Stimulated activated CD8-positive, alpha-beta memory T cell treated with anti-CD3 and anti-CD28 coated beads, Interleukin-7, amount 100 ng/mL, for 24 hours (primary cell): Measurements from ENCODE around the gene TMEM156.
"Not testable (repeated sequence)": the region's sequence is repeated elsewhere in the genome, so short reads cannot be mapped to it uniquely, and the experiment has no call there.

Experiments used
- DNase-seq: peaks from one replicate; pipeline ENCODE4 v3.0.0-alpha.2; 2020; ENCODE audit warnings: low read depth

TMEM156 gene

GRCh38 chr4:39043058-39043860, 11.1 kb upstream of the TMEM156 start:
- no peak for DNase-seq

- no peak for DNase-seq
Observed at GRCh38 chr4:39042366-39042765, 10.2 kb upstream of the TMEM156 start.

DNA sequence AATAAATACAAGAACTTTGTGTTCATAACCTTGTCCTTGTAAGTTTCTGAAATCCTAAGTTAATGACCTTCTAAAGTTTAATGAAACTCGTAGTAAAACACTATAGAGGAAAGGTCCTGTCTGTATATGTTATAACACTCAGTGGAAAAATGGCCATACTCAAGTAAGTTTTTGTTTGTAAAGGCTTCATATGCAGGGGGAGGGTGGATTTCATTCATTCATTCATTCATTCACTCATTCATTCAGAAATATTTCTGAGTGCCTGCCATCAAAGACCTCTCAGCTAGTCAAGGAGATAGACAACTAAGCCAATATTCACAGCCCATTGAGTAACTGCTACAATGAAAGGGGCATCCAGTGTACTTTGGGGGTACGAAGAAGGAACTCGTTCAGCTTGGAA, 6.9 kb upstream of the TMEM156 start:
- DNase-seq, result no peak

- no peak for DNase-seq
Observed at GRCh38 chr4:39037941-39038340, 5.7 kb upstream of the TMEM156 start.

- no peak for DNase-seq
Observed at GRCh38 chr4:39037491-39037825, 5.2 kb upstream of the TMEM156 start.

DNA sequence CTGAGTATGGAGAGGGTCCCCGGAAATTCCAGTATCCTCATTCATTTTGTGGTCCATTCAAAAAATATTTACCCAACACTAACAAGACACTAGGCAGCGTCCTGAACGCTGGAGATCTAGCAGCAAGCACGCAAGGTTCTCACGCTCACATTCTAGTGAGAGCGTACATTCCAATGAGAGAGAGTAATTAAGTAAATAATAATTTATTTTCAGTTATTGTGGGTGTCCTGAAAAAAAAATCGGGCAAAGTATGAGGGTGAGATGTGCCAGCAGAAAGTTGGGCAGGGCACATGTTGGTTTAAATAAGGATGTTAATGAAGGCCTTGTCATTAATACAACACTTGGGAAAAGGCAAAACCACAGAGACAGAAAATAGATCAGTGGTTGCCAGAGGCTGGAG, 4.0 kb upstream of the TMEM156 start:
- DNase-seq, result no peak

DNA sequence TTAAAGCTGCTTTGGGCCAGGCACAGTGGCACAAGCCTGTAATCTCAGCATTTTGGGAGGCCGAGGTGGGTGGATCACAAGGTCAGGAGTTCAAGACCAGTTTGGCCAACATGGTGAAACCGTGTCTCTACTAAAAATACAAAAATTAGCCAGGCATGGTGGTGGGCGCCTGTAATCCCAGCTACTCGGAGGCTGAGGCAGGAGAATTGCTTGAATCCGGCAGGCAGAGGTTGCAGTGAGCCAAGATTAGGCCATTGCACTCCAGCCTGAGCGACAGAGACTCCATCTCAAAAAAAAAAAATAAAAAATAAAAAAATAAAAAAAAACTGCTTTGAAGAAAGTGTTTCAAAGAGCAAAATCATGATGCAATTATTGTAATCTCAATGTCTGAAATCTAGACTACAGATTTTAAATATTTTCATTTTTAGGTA, 604 bp downstream of the TMEM156 start:
- not testable (repeated sequence) for DNase-seq

- DNase-seq, result no peak
Observed at GRCh38 chr4:39030725-39031124, 1.5 kb downstream of the TMEM156 start.

GRCh38 chr4:39029752-39030694, 2.2 kb downstream of the TMEM156 start:
- no peak for DNase-seq

DNA sequence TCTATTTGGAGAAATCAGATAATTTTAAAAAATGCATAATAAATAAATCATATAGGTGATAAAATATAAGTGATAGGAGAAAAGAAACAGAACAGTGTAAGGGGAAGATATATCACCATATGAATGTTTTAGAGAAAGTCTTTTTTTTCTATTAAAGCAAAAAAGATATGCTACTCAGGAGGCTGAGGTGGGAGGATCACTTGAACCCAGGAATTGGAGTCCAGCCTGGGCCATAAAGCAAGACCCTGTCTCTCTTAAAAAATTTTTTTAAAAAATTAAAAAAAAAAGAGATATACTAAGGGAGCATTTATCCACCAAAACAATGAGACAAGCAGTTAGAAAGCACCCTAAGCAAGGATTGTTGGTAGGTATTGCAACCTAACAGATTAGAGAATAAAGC, 6.1 kb downstream of the TMEM156 start:
- no peak for DNase-seq

GRCh38 chr4:39025552-39026085, 6.6 kb downstream of the TMEM156 start:
- DNase-seq, result no peak

GRCh38 chr4:39024311-39024865, 7.8 kb downstream of the TMEM156 start:
- DNase-seq, result no peak

GRCh38 chr4:39023059-39023458, 9.2 kb downstream of the TMEM156 start:
- no peak for DNase-seq

DNA sequence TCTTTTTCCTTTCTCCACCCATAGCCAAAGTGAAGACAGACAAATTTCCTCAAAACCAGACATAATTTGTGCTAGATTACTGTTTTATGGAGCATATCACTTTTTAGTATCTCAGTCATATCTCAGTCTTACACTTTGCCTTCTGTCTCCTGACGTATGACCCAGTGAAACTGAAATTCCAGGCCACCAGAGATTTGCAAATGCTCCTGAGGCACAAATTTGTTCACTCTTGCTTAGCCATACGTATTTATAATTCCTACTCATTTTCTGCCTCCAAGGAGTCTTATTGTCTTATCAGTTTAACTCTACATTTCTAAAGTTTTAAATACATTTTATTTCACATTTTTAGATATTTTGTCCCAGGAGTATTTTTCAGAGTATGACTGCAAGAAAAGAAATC, 10.0 kb downstream of the TMEM156 start:
- DNase-seq, result no peak

DNA sequence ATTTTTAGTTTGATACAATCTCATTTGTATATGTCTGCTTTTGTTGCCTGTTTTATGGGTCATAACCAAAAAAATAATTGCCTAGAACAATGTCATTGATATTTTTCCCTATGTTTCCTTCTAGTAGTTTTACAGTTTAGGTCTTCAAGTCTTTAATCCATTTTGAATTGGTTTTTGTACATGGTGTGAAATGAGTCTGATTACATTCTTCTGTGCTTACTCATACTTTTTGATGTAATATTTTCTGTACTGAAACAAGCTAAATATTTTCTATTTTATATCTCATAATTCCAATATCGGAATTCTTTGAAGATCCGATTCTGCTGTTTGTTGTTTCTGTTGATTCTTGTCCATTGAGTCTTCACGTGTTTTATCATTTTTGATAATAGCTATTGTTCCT, 10.6 kb downstream of the TMEM156 start:
- no peak for DNase-seq

- no peak for DNase-seq
Observed at GRCh38 chr4:39020130-39020529, 12.1 kb downstream of the TMEM156 start.

DNA sequence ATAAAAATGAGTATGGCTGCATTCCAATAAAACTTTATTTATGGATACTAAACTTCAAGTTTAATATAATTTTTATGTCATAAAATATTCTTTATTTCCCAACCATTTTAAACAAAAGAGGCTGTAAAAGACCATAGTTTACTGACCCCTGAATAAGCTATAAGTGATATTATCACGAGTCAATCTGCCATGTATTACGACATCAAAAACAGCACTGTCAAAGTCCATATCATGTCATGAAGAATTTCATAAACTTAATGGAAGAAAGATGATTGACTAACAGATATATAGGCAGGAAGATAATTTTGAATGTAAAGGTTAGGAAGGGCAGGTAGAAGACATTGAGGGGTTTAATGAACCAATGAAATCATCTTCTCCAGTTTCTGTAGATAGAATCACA, 18.2 kb downstream of the TMEM156 start:
- no peak for DNase-seq

DNA sequence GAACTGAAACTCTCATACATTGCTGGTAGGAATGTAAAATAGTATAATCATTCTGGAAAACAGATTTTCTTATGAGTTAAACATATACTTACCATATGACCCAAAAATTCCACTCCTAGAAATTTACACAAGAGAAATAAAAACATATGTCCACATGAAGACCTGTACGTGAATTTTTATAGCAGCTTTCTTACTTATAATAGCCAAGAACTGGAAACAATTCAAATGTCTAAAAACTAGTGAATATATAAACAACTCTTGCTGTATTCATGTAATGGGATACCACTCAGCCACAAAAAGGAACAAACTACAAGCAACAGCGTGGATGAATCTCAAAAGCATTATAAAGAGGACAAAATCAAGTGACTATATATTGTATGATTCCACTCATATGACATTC, 27.5 kb downstream of the TMEM156 start:
- DNase-seq, result no peak

DNA sequence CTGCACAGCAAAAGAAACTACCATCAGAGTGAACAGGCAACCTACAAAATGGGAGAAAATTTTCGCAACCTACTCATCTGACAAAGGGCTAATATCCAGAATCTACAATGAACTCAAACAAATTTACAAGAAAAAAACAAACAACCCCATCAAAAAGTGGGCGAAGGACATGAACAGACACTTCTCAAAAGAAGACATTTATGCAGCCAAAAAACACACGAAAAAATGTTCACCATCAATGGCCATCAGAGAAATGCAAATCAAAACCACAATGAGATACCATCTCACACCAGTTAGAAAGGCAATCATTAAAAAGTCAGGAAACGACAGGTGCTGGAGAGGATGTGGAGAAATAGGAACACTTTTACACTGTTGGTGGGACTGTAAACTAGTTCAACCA, 30.2 kb downstream of the TMEM156 start:
- not testable (repeated sequence) for DNase-seq

DNA sequence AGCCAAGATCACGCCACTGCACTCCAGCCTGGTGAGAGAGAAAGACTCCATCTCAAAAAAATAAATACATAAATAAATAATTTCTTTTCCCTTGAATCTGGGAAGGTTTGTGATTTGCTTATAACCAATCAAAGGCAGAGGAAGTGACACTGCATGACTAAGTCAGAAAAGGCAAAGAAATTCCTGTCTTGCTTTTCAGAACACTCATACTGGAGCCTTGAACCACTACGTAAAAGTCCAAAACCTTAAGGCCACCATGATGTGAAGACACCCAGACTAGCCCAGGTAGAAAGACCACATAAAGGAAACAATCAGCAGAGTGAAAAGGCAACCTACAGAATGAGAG, 36.6 kb downstream of the TMEM156 start:
- DNase-seq, result no peak

DNA sequence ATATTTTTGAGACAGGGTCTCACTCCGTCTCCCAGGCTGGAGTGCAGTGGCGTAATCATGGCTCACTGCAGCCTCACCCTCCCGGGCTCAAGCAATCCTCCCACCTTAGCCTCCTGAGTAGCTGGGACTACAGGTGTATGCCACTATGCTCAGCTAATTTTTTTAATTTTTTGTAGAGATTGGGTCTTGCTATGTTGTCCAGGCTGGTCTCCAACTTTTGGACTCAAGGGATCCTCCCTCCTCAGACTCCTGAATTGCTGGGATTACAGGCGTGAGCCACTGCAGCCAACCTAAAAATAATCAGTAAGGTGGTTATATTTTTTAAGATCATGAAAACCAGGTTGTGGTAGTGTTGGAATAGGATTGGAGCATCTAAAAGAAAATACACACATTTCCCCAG, 38.1 kb downstream of the TMEM156 start:
- DNase-seq, result no peak

GRCh38 chr4:38993683-38994082, 38.5 kb downstream of the TMEM156 start:
- no peak for DNase-seq

GRCh38 chr4:38990241-38990640, 42.0 kb downstream of the TMEM156 start:
- DNase-seq, result no peak
